Tibial artery (tissue), 4 donors: Measurements from ENCODE around the gene CDCA4.

Source experiments
- DNase-seq, 2 donors: peaks; one replicate each; pipeline ENCODE4 v3.0.0-alpha.2; 2019
- H3K27ac ChIP-seq, 2 donors: fragments of 200-600 bp; sonication (generic) in 1 of 2; 1 replicate in 1 of 2; 2 replicates in 1 of 2; pipeline ENCODE4 v1.5.1; 2018 to 2019; ENCODE audit warnings: mild to moderate bottlenecking in 1 of 2
- H3K27me3 ChIP-seq, 2 donors: fragments of 200-600 bp; sonication (generic) in 1 of 2; one replicate each; pipeline versions ENCODE4 v1.5.1 to v1.6.0; 2016 to 2019
- H3K36me3 ChIP-seq, 3 donors: fragments of 200-600 bp; sonication (generic) in 2 of 3; one replicate each; pipeline ENCODE4 v1.5.1; 2016 to 2019; ENCODE audit warnings: mild to moderate bottlenecking in 2 of 3
- H3K4me1 ChIP-seq, 4 donors: fragments of 200-600 bp; sonication (generic) in 2 of 4; 1 replicate in 3 of 4; 2 replicates in 1 of 4; pipeline ENCODE4 v1.5.1; 2016 to 2019
- H3K4me3 ChIP-seq, 2 donors: fragments of 200-600 bp; sonication (generic) in 1 of 2; 1 replicate in 1 of 2; 2 replicates in 1 of 2; pipeline ENCODE4 v1.5.1; 2018 to 2019; ENCODE audit warnings: mild to moderate bottlenecking in 2 of 2
- H3K9me3 ChIP-seq, 3 donors: fragments of 200-600 bp; sonication (generic) in 1 of 3; one replicate each; pipeline ENCODE4 v1.5.1; 2016 to 2019
- intact Hi-C: fragments of 100-400 bp; cut with DNase I; formaldehyde crosslinking; loops from one replicate; pipeline ENCODE4 v1.15.0; 2023; ENCODE audit warnings: low total_unique reads
- TF ChIP-seq, protein P1 (sequence below), 2 experiments: fragments of 200-600 bp in 1 of 2; fragments of 450-650 bp in 1 of 2; IDR thresholded peaks; one replicate each; pipeline ENCODE4 v1.5.1; 2017 to 2019; ENCODE audit warnings: antibody characterized with exemption in 2 of 2, mild to moderate bottlenecking in 1 of 2, moderate library complexity in 1 of 2

CDCA4 gene

DNA sequence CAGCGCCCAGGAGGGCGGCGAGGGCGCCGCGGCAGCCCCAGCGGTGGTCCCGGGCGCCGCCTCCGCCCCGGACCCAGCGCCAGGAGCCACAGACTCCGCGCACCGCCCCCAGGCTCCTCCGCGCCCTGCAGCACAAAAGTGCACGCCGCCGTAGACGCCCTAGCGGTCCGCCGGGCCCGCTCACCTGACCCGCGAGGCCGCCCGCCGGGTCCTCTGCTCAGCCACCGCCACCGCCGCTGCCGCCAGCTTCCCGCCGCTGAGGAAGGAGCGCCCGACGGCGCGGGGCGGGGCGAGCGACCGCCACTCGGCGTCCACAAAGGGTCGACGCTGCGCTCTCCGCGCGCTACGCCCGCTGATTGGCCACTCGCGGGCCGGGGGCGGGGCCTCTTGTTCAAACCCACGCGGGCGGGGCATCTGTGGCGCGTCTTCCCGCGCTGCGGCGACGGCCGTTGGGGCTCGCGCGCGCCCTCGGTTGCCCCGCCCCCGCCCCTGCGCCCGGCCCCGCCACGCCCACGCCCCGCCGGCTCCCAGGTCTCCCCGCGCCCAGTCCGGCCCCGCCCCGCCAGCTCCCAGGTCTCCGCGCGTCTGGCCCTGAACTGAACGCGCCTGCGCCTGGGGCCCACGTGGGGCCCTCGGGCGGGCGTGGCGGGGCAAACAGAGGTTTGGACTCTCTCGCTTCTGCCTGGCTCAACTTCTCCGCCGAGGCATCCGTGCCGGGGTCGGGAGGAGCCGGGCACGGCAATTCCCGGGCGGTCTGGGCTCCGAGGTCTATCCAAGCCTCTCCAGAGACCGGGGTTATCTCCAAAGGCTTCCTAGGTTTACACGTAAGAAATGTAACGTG lies at the start of gene CDCA4:
CDCA4 (minus strand) TSS at position 269 of the 841 bp plus-strand sequence. CDS start 9,154 bp downstream, outside the sequence.
- H3K9me3 ChIP-seq, result no peaks in the 10 kb centered on the region
- DNase-seq, result peak; percentile 96 to 98
- no peaks in the 10 kb centered on the region for H3K36me3 ChIP-seq
- H3K27ac ChIP-seq, result peak within 1 kb of the TSS; percentile 73 to 83
- peaks cover 0 to 34% (median 26%) of the 10 kb centered on the region in 4 donors for H3K4me1 ChIP-seq
- intact Hi-C loops, result loop anchor here (5.0 kb wide), 1 partner anchor 44 kb away; the partner anchor contains the start of gene AHNAK2
- TF ChIP-seq, protein P1, sequence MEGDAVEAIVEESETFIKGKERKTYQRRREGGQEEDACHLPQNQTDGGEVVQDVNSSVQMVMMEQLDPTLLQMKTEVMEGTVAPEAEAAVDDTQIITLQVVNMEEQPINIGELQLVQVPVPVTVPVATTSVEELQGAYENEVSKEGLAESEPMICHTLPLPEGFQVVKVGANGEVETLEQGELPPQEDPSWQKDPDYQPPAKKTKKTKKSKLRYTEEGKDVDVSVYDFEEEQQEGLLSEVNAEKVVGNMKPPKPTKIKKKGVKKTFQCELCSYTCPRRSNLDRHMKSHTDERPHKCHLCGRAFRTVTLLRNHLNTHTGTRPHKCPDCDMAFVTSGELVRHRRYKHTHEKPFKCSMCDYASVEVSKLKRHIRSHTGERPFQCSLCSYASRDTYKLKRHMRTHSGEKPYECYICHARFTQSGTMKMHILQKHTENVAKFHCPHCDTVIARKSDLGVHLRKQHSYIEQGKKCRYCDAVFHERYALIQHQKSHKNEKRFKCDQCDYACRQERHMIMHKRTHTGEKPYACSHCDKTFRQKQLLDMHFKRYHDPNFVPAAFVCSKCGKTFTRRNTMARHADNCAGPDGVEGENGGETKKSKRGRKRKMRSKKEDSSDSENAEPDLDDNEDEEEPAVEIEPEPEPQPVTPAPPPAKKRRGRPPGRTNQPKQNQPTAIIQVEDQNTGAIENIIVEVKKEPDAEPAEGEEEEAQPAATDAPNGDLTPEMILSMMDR (IDR thresholded peaks at IDR 0.05), result no peak
- peak within 1 kb of the TSS; percentile 90 to 94 for H3K4me3 ChIP-seq
- H3K27me3 ChIP-seq, result no peaks in the 10 kb centered on the region

DNA sequence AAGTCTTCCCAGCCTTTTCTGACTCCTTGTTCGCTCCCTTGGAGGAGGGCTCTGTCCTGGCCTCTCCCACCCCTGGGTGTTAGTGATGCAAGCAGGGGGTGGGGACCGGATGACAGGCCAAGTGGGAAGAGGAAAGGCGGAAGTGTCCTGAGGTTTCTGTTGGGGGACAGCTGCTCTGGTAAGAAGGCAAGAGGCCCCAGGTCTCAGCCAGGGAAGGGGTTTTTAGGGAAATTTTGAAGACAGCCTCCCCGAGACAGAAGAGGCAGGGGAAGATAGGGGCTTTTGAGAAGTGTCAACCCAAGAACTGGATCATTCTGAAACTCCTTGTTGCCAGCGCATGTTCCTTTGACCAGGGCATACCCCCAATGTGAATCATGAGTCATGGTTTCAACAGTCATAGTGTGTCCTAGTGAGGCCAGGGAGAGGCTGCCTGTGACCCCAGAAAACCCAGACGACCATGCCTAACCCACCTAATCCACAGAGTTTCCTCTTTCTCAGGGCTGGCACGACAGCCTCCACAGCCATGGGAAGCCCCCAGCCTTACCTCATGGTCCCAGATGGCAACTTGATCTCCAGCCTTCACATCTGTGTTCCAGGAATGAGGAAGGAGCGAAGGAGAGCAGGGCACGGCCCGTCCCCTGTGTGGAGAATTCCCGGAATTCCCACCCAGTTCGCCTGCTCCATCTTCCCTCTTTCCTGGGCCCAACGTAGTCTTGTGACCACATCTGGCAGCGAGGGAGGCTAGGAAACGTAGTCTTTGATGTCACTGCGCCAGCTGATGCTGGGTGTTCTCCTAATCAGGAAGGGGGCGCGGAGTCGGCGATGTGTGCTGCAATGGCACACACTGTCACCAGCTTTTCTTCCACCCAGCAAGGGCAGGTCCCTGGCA lies 49.2 kb upstream of the CDCA4 start:
- Histone ChIP-seq H3K36me3 (no peaks in the 10 kb centered on the region), H3K9me3 (no peaks in the 10 kb centered on the region), H3K27ac (no peak overlapping the region), H3K4me1 (no peaks in the 10 kb centered on the region), H3K27me3 (peaks cover 0 to 86% of the 10 kb centered on the region in 2 donors), H3K4me3 (no peak overlapping the region)
- intact Hi-C loops, result no loop called here
- peak; percentile 62 to 74 for DNase-seq
- TF ChIP-seq, protein P1 (IDR thresholded peaks at IDR 0.05), result no peak

DNA sequence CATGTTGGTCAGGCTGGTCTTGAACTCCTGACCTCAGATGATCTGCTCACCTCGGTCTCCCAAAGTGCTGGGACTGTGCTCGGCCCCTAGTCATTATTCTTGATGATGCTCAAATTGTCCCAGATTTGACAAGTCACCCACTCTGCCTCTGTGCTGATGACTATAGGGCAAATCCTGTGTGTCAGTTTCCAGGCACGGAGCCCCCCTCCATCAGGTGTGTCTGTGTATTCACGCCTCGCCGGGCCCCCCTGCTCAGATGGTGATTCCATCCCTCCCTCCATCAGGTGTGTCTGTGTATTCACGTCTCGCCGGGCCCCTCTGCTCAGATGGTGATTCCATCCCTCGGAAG lies 48.6 kb upstream of the CDCA4 start:
- H3K27ac ChIP-seq, result no peak overlapping the region
- no peaks in the 10 kb centered on the region for H3K9me3 ChIP-seq
- H3K4me3 ChIP-seq, result no peak overlapping the region
- DNase-seq, result peak in 1 of 2 donors; percentile 54
- intact Hi-C loops, result no loop called here
- peaks cover 0 to 82% of the 10 kb centered on the region in 2 donors for H3K27me3 ChIP-seq
- TF ChIP-seq, protein P1 (IDR thresholded peaks at IDR 0.05), result no peak
- H3K36me3 ChIP-seq, result no peaks in the 10 kb centered on the region
- H3K4me1 ChIP-seq, result no peaks in the 10 kb centered on the region

DNA sequence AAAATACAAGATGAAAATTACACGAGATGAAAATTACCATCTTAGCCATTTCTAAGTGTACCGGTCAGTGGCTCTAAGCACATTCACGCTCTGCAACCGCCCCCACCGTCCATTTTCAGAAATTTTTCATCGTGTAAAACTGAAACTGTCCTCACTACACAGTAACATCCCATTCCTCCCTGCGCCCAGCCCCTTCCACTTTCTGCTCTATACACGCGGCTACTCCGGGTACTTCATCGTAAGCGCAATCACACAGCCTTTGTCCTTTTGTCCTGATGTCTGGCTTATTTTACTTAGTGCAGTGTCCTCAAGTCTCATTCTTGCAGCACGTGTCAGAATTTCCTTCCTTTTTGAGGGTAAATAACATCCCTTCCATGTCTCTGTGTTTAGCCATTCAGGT lies 47.9 kb upstream of the CDCA4 start:
- peak in 1 of 2 donors; percentile 53 for DNase-seq
- intact Hi-C loops, result no loop called here
- peaks cover 0 to 75% of the 10 kb centered on the region in 2 donors for H3K27me3 ChIP-seq
- no peak overlapping the region for H3K27ac ChIP-seq
- TF ChIP-seq, protein P1 (IDR thresholded peaks at IDR 0.05), result no peak
- no peaks in the 10 kb centered on the region for H3K36me3 ChIP-seq
- no peaks in the 10 kb centered on the region for H3K9me3 ChIP-seq
- no peak overlapping the region for H3K4me3 ChIP-seq
- no peaks in the 10 kb centered on the region for H3K4me1 ChIP-seq

DNA sequence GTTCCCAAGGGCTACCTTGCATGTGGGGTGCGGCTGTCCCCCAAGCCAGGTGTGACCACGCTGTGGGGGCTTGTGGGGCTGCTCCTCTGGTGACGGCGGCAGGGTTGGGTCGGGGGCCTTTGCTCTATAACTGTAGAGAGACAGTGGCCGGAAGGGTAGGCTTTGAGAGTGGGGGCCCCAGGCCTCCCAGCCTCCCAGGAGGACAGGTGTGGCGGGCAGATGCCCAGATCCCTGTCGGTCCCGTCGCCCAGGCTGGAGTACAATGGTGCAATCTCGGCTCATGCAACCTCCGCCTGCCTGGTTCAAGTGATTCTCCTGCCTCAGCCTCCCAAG lies 47.1 kb upstream of the CDCA4 start:
- H3K27me3 ChIP-seq, result peaks cover 0 to 66% of the 10 kb centered on the region in 2 donors
- H3K27ac ChIP-seq, result no peak overlapping the region
- TF ChIP-seq, protein P1 (IDR thresholded peaks at IDR 0.05), result no peak
- intact Hi-C loops, result no loop called here
- H3K9me3 ChIP-seq, result no peaks in the 10 kb centered on the region
- H3K4me1 ChIP-seq, result no peaks in the 10 kb centered on the region
- H3K36me3 ChIP-seq, result no peaks in the 10 kb centered on the region
- peak in 1 of 2 donors; percentile 57 for DNase-seq
- H3K4me3 ChIP-seq, result no peak overlapping the region
